ENCODE measurements around the gene PHF23.

PHF23 gene

DNA sequence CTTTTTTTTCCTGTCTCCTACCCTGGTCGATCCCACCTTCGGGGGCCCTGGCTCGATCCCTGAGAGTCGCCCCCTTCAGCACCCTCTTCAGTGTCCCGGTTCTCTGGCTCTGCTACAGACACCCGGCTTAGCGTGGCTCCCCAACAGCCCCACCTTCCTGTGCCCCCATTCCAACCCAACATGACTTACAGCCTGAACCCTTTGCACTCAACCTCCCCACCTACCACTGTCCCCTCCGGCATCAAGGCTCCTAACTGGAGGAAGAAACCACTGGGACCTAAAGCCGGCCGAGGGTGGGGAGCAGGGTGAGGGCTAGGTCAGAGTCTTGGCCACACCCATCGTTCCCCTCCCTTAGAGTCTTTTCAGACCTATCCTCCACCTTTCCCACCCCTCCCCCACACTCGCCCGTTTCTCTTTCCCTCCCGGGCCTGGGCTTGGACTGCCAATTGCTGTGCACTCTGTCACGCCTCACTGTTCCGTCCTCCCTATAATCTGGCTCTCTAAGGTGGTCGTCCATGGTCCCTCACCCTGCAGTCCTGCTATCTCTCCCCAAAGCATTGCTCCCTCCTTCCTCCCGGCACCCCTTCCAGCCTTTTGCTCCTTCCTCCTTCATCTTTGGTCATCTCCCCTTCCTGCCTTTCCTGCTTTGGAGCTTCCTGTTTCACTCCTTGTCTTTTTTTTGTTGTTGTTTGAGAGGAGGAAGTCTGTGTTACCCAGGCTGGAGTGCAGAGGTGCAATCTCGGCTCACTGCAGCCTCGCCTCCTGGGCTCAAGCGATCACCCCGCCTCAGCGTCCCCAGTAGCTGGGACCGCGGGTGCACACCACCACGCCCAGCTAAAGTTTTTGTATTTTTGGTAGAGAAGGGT lies 23.9 kb upstream of the PHF23 start:
- TF ChIP-seq POLR2AphosphoS5 (IDR thresholded peaks at IDR 0.05; ENCODE audit: low read depth): no peak
- peak; percentile 3; the same call in 1 of the 2 replicates for TF ChIP-seq SPI1 (IDR thresholded peaks at IDR 0.05; ENCODE audit: borderline replicate concordance, low read depth)
- H3K4me3 ChIP-seq (replicated peaks; ENCODE audit: insufficient read depth, low read length): peak overlapping the region; percentile 16
- no peak for DNase-seq (ENCODE audit: low read depth in 1 of 2, low spot score in 1 of 2)
- H3K27me3 ChIP-seq (ENCODE audit: insufficient read depth, poor library complexity, severe bottlenecking): peaks cover 2% of the 10 kb centered on the region
- no peak overlapping the region for H3K27ac ChIP-seq (replicated peaks)

DNA sequence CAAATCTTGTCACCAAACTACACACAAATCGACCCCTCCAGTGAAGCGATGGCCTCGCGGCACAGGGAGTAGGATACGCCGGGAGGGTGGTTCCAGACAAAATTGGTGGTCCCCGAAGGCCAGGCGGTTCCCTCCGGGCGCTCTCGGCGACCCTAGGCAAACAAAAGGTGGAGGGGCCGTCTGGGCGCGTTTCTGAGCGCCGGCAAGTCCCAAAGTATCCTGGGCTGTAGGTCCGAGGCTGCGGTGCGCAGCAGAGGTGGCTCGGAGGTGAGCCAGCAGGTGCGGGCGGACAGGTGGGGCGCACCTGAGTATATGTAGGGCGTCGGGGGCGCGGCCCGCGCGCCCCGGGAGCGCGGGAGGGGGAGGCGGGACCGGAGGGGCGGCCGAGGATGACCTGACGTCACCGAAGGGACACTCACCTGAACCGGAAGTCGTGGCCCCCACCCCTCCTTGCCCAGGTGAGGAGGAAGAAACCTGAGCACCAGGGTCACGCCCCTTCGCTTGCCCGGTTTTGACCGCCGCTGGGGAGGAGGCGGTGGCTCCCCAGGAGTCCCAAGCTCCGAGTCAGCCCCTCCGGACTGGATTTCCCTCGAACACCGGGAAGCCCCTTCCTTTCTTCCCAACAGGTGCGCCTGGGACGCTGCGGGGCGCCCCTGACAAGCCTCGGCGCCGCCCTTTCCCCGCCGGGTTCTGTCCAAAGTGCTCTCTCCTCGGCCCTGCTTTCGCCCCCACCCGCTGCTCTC lies 23.1 kb upstream of the PHF23 start, which contains the start of gene CLDN7:
CLDN7 (minus strand) TSS at position 287 of the 743 bp plus-strand sequence. CDS start 435 bp downstream, outside the sequence.
- Histone ChIP-seq H3K4me3 (replicated peaks; ENCODE audit: insufficient read depth, low read length) (peak within 1 kb of the TSS; percentile 16), H3K27ac (replicated peaks) (no peak within 1 kb of the TSS), H3K27me3 (ENCODE audit: insufficient read depth, poor library complexity, severe bottlenecking) (peaks cover 2% of the 10 kb centered on the region)
- TF ChIP-seq POLR2AphosphoS5 (IDR thresholded peaks at IDR 0.05; ENCODE audit: low read depth) (no peak), GABPA (IDR thresholded peaks at IDR 0.05; ENCODE audit: low read depth) (no peak)
- TF ChIP-seq, protein P1, sequence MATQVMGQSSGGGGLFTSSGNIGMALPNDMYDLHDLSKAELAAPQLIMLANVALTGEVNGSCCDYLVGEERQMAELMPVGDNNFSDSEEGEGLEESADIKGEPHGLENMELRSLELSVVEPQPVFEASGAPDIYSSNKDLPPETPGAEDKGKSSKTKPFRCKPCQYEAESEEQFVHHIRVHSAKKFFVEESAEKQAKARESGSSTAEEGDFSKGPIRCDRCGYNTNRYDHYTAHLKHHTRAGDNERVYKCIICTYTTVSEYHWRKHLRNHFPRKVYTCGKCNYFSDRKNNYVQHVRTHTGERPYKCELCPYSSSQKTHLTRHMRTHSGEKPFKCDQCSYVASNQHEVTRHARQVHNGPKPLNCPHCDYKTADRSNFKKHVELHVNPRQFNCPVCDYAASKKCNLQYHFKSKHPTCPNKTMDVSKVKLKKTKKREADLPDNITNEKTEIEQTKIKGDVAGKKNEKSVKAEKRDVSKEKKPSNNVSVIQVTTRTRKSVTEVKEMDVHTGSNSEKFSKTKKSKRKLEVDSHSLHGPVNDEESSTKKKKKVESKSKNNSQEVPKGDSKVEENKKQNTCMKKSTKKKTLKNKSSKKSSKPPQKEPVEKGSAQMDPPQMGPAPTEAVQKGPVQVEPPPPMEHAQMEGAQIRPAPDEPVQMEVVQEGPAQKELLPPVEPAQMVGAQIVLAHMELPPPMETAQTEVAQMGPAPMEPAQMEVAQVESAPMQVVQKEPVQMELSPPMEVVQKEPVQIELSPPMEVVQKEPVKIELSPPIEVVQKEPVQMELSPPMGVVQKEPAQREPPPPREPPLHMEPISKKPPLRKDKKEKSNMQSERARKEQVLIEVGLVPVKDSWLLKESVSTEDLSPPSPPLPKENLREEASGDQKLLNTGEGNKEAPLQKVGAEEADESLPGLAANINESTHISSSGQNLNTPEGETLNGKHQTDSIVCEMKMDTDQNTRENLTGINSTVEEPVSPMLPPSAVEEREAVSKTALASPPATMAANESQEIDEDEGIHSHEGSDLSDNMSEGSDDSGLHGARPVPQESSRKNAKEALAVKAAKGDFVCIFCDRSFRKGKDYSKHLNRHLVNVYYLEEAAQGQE (IDR thresholded peaks at IDR 0.05; ENCODE audit: insufficient replicate concordance, low read depth): no peak
- TF ChIP-seq, protein P2, sequence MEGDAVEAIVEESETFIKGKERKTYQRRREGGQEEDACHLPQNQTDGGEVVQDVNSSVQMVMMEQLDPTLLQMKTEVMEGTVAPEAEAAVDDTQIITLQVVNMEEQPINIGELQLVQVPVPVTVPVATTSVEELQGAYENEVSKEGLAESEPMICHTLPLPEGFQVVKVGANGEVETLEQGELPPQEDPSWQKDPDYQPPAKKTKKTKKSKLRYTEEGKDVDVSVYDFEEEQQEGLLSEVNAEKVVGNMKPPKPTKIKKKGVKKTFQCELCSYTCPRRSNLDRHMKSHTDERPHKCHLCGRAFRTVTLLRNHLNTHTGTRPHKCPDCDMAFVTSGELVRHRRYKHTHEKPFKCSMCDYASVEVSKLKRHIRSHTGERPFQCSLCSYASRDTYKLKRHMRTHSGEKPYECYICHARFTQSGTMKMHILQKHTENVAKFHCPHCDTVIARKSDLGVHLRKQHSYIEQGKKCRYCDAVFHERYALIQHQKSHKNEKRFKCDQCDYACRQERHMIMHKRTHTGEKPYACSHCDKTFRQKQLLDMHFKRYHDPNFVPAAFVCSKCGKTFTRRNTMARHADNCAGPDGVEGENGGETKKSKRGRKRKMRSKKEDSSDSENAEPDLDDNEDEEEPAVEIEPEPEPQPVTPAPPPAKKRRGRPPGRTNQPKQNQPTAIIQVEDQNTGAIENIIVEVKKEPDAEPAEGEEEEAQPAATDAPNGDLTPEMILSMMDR (IDR thresholded peaks at IDR 0.05; ENCODE audit: insufficient read depth, low read length): no peak
- no peak for DNase-seq (ENCODE audit: low read depth in 1 of 2, low spot score in 1 of 2)

DNA sequence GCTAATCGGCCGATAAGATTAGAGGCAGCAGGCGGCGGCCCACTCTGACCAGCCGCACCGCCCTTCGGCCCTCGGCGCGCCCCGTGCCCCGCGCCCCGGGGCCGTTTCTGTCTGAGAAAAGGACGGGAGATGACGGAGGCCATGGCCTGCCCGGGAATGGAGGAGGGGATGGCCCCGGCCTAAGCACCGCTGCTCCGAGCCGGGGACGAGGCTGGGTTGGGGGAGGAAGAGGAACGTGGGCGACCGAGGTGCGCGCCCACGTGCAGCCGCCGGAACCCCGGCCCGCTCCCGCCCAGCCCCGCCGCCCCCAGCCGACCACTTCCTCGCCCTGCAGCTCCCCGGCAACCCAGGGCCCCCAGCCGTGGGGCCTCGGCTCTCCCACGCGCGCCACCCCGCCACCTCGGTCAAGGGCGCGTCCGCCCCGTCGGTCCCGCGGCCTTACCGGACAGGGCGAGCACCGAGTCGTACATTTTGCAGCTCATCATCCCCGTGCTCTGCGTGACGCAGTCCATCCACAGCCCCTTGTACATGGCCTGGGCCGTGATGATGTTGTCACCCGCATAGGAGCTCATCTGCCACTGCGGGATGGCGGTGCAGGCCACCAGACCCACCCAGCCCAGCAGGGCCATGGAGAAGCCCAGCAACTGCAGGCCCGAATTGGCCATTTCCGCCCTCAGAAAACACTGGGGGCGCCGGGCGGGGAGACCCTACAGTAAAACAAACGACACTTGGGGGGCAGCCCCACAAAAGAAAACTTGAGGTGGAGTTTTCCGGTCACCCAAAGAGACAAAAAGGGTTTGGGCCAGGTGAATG lies 22.3 kb upstream of the PHF23 start:
- Histone ChIP-seq H3K27me3 (ENCODE audit: insufficient read depth, poor library complexity, severe bottlenecking) (peaks cover 2% of the 10 kb centered on the region), H3K27ac (replicated peaks) (no peak overlapping the region), H3K4me3 (replicated peaks; ENCODE audit: insufficient read depth, low read length) (no peak overlapping the region)
- DNase-seq (ENCODE audit: low read depth in 1 of 2, low spot score in 1 of 2): no peak
- no peak for TF ChIP-seq SPI1 (IDR thresholded peaks at IDR 0.05; ENCODE audit: borderline replicate concordance, low read depth)

DNA sequence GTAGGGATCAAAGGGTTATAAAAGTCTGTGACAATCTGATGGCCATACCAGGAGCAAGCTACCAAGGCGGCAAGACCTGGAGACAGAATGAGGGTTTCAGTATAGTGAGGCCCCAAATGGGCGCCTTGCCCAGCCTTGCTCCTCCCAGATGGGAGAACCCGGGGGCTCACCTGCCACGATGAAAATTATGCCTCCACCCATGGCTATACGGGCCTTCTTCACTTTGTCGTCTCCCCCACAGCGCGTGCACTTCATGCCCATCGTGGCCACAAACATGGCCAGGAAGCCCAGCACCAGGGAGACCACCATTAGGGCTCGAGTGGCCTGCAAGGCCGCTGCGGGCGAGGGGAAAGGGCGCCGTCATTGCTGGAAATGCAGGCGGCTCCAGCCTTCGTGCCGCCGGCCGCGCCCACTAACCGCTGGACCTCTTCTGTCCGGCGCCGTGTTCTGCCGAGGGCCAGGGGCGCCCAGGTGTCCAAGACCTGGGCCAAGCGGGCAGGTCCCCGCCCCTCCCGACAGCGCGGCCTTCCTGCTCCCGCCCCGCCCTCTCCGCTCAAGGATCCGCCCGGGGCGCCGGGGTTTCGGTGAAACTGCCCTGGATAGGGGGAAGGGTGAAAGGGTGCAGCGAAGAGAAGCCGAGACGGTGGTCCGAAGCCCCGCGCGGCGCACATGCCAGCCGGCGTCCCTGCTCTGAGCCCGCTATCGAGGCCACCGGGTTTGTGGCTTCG lies 21.6 kb upstream of the PHF23 start:
- H3K27me3 ChIP-seq (ENCODE audit: insufficient read depth, poor library complexity, severe bottlenecking): peaks cover 2% of the 10 kb centered on the region
- TF ChIP-seq SPI1 (IDR thresholded peaks at IDR 0.05; ENCODE audit: borderline replicate concordance, low read depth): no peak
- TF ChIP-seq, protein P2 (IDR thresholded peaks at IDR 0.05; ENCODE audit: insufficient read depth, low read length): no peak
- TF ChIP-seq, protein P1 (IDR thresholded peaks at IDR 0.05; ENCODE audit: insufficient replicate concordance, low read depth): no peak
- no peak for TF ChIP-seq GABPA (IDR thresholded peaks at IDR 0.05; ENCODE audit: low read depth)
- TF ChIP-seq POLR2AphosphoS5 (IDR thresholded peaks at IDR 0.05; ENCODE audit: low read depth): 0 out of 2 replicates have a peak, but pooled peaks have one; percentile 13
- no peak overlapping the region for H3K4me3 ChIP-seq (replicated peaks; ENCODE audit: insufficient read depth, low read length)
- DNase-seq (ENCODE audit: low read depth in 1 of 2, low spot score in 1 of 2): no peak
- no peak overlapping the region for H3K27ac ChIP-seq (replicated peaks)
